GM12878 (cell line): Measurements from ENCODE around the gene LPAR5. TPM values are rescaled to one million over a fixed set of nuclear protein-coding genes. Genes with fewer than 3 reads are reported as not detected.

Experiments used
- ATAC-seq: fragments of 200-7000 bp; cut with Tn5 transposase; 3 replicates; pipeline ENCODE4 v1.9.1; 2020; ENCODE audit warnings: mild to moderate bottlenecking, moderate library complexity
- BruUV-seq: library from RNA; stranded (reverse); fragments of 400-500 nt; replicated peaks from 2 replicates; lab custom pipeline; 2021; lab: Mats Ljungman, UMichigan
- CTCF ChIA-PET: fragments of 300-600 bp; sonication (Branson Sonifier 250); formaldehyde crosslinking; extraction: SDS; loops from one replicate; lab custom pipeline; 2021; ENCODE audit warnings: inconsistent platforms; lab: Yijun Ruan, JAX
- POLR2A ChIA-PET: fragments of 350-600 bp; formaldehyde crosslinking; extraction: SDS; loops from one replicate; lab custom pipeline; 2021; ENCODE audit warnings: inconsistent platforms; lab: Charles Lee
- RAD21 ChIA-PET: fragments of 300-600 bp; sonication (Branson Sonifier 250); formaldehyde crosslinking; loops from one replicate; lab custom pipeline; 2023; ENCODE audit warnings: antibody characterized with exemption; ENCODE audit not compliant: unreplicated experiment; lab: Charles Lee
- SMC1A ChIA-PET: fragments of 300-600 bp; sonication (Branson Sonifier 250); formaldehyde crosslinking; loops from one replicate; lab custom pipeline; 2023; ENCODE audit not compliant: unreplicated experiment, uncharacterized antibody; lab: Charles Lee
- DNase-seq: peaks from one replicate; pipeline ENCODE4 v3.0.0-alpha.2; 2011; ENCODE audit warnings: low read depth, low spot score
- FAIRE-seq: peaks from 3 replicates; lab custom pipeline; 2011; peaks lifted over from hg19 to GRCh38; lab: Jason Lieb, UNC
- H2AFZ ChIP-seq: 2 replicates; pipeline ENCODE4 v1.6.0; 2011; ENCODE audit warnings: low read depth, low read length, control low read depth; ENCODE audit not compliant: control insufficient read depth
- H3K27ac ChIP-seq: 2 replicates; pipeline ENCODE4 v1.5.1; 2011; ENCODE audit warnings: control low read depth; ENCODE audit not compliant: control insufficient read depth, insufficient read depth
- H3K27me3 ChIP-seq, 2 experiments: replicated peaks in 1 of 2; 2 replicates each; pipeline versions ENCODE4 v1.6.0 to v1.6.1; 2011; ENCODE audit warnings: low read length in 1 of 2; ENCODE audit not compliant: control insufficient read depth in 2 of 2, insufficient read depth in 2 of 2
- H3K36me3 ChIP-seq, 2 experiments: 2 replicates each; pipeline ENCODE4 v1.5.1; 2011; ENCODE audit warnings: low read length in 1 of 2; ENCODE audit not compliant: control insufficient read depth in 2 of 2, insufficient read depth in 2 of 2
- H3K4me1 ChIP-seq: 2 replicates; pipeline ENCODE4 v1.6.1; 2011; ENCODE audit warnings: mild to moderate bottlenecking, low read length, moderate library complexity, mixed read lengths; ENCODE audit not compliant: control insufficient read depth, insufficient read depth
- H3K4me2 ChIP-seq: 2 replicates; pipeline ENCODE4 v1.6.0; 2011; ENCODE audit warnings: control low read depth; ENCODE audit not compliant: control insufficient read depth, insufficient read depth
- H3K4me3 ChIP-seq: fragments of 200-600 bp; sonication (generic); 2 replicates; pipeline ENCODE4 v1.5.1; 2016
- H3K79me2 ChIP-seq: 2 replicates; pipeline ENCODE4 v1.6.0; 2011; ENCODE audit warnings: low read length; ENCODE audit not compliant: control insufficient read depth, insufficient read depth
- H3K9ac ChIP-seq: 2 replicates; pipeline ENCODE4 v1.8.0; 2011; ENCODE audit warnings: low read length, control low read depth, mixed read lengths; ENCODE audit not compliant: control insufficient read depth, insufficient read depth
- H3K9me3 ChIP-seq: replicated peaks from 3 replicates; pipeline ENCODE4 v1.5.1; 2011; ENCODE audit warnings: mild to moderate bottlenecking, low read length; ENCODE audit not compliant: control insufficient read depth, insufficient read depth
- H4K20me1 ChIP-seq: 2 replicates; pipeline ENCODE4 v1.6.0; 2011; ENCODE audit not compliant: control insufficient read depth, insufficient read depth
- ASH2L ChIP-seq: fragments of 300-600, 200-600 bp; sonication (generic); IDR thresholded peaks from 2 replicates; pipeline ENCODE4 v1.6.1; 2017; ENCODE audit warnings: low read depth, mild to moderate bottlenecking, borderline replicate concordance
- CBFB ChIP-seq: IDR thresholded peaks from 2 replicates; pipeline ENCODE4 v1.6.1; 2016; ENCODE audit warnings: antibody characterized with exemption, low read depth
- E4F1 ChIP-seq: fragments of 450-650 bp; IDR thresholded peaks from 2 replicates; pipeline ENCODE4 v1.6.1; 2018; ENCODE audit warnings: borderline replicate concordance, mild to moderate bottlenecking; ENCODE audit not compliant: partially characterized antibody
- EZH2 ChIP-seq: IDR thresholded peaks from 2 replicates; pipeline ENCODE4 v1.6.1; 2012; ENCODE audit warnings: low read depth, mild to moderate bottlenecking, control low read depth, inconsistent platforms, low read length, borderline replicate concordance; ENCODE audit not compliant: control insufficient read depth
- IKZF2 ChIP-seq, 2 experiments: fragments of 450-650 bp; IDR thresholded peaks; 2 replicates each; pipeline ENCODE4 v1.6.1; 2017; ENCODE audit warnings: mild to moderate bottlenecking in 2 of 2, moderate library complexity in 2 of 2
- IRF4 ChIP-seq: IDR thresholded peaks from 2 replicates; pipeline ENCODE4 v1.6.1; 2011; ENCODE audit warnings: low read depth, low read length
- MYC ChIP-seq: IDR thresholded peaks from 2 replicates; pipeline ENCODE4 v1.6.1; 2011; ENCODE audit warnings: mild to moderate bottlenecking, low read length, moderate library complexity, inconsistent platforms; ENCODE audit not compliant: insufficient read depth, insufficient replicate concordance, insufficient read length, severe bottlenecking
- NFYB ChIP-seq: IDR thresholded peaks from 2 replicates; pipeline ENCODE4 v1.6.1; 2011; ENCODE audit warnings: low read depth, mild to moderate bottlenecking, low read length, improper control_type of control experiment, moderate library complexity; ENCODE audit not compliant: insufficient read depth
- NR2F1 ChIP-seq: fragments of 450-650 bp; conservative IDR thresholded peaks from 2 replicates; pipeline ENCODE4 v1.6.1; 2017; ENCODE audit warnings: mild to moderate bottlenecking
- POLR2AphosphoS2 ChIP-seq: IDR thresholded peaks from 2 replicates; pipeline ENCODE4 v1.6.1; 2011; ENCODE audit warnings: low read depth, mild to moderate bottlenecking, low read length, improper control_type of control experiment, moderate library complexity
- SMARCA5 ChIP-seq: fragments of 450-650 bp; IDR thresholded peaks from 2 replicates; pipeline ENCODE4 v1.6.1; 2017; ENCODE audit warnings: mild to moderate bottlenecking
- YBX1 ChIP-seq: fragments of 450-650 bp; IDR thresholded peaks from 2 replicates; pipeline ENCODE4 v1.6.1; 2016; ENCODE audit warnings: antibody characterized with exemption
- YY1 ChIP-seq: IDR thresholded peaks from 2 replicates; pipeline ENCODE4 v1.6.1; 2011; ENCODE audit warnings: low read depth, mild to moderate bottlenecking, low read length
- WGBS: methylation state at CpG from one replicate; pipeline ENCODE4 v1.1.6; 2016; ENCODE audit warnings: low lambda C conversion rate; ENCODE audit not compliant: insufficient replicate concordance, insufficient coverage; ENCODE audit errors: missing lambda C conversion rate; 5-methylcytosine and 5-hydroxymethylcytosine counted together
- in situ Hi-C: fragments of 300-500 bp; cut with MboI; formaldehyde crosslinking; loops from 9 replicates; pipeline ENCODE4 v1.14.3; 2018; ENCODE audit warnings: mixed read lengths
- intact Hi-C: fragments of 100-400 bp; cut with micrococcal nuclease; formaldehyde crosslinking; loops from one replicate; pipeline ENCODE4 v1.14.2; 2022; ENCODE audit not compliant: unreplicated experiment
- polyA plus RNA-seq, 11 experiments: library from polyadenylated mRNA; depleted of rRNA in 4 of 11; unstranded in 6 of 11; stranded (reverse) in 5 of 11; fragments of >200 nt; fragmentation: Nextera tagmentation in 4 of 11; fragmentation: Illumina TruSeq in 1 of 11; extraction: Ambion mirVana in 4 of 11; extraction: Trizol in 1 of 11; gene quantifications; 1 replicate in 1 of 11; 2 replicates in 10 of 11; pipeline versions ENCODE4 v1.2.1 to v1.2.3, GENCODE V29; 2011 to 2016; ENCODE audit warnings: inconsistent platforms in 2 of 11, missing spikeins in 2 of 11, low read depth in 1 of 11
- total RNA-seq, 4 experiments: library from RNA; depleted of rRNA in 3 of 4; stranded (reverse); fragments of >200 nt in 3 of 4; fragmentation: Illumina TruSeq in 1 of 4; extraction: Trizol in 1 of 4; gene quantifications; 2 replicates each; pipeline versions ENCODE4 v1.2.1 to v1.2.3, GENCODE V29; 2013 to 2021
- TF ChIP-seq, protein P1 (sequence below): fragments of 450-650 bp; IDR thresholded peaks from 2 replicates; pipeline ENCODE4 v1.6.1; 2016; ENCODE audit warnings: mild to moderate bottlenecking
- TF ChIP-seq, protein P2 (sequence below): IDR thresholded peaks from 2 replicates; pipeline ENCODE4 v1.6.1; 2011; ENCODE audit warnings: low read depth, low read length, improper control_type of control experiment, borderline replicate concordance

LPAR5 gene
- total and polyA plus RNA-seq, 10 of the 15 experiments (the other 5 are each of a cell fraction or from before 2014, with no cell fraction given) = 1.3 to 7.9 (median 5.3) TPM

- POLR2A ChIA-PET = interaction anchor here (0.9 kb wide), 1 partner anchor 13 kb away, joined by 3 read pairs; no protein-coding TSS in a partner anchor
- H3K9ac ChIP-seq = no peak overlapping the region
- H3K4me2 ChIP-seq = no peak overlapping the region
- CTCF ChIA-PET = interaction anchor here (1.4 kb wide), 1 partner anchor 44 kb away, joined by 4 read pairs; no protein-coding TSS in a partner anchor
- no peaks in the 10 kb centered on the region for H3K79me2 ChIP-seq
- peaks cover 40% of the 10 kb centered on the region for H3K4me1 ChIP-seq
- ATAC-seq (no peak), FAIRE-seq (no peak), DNase-seq (no peak)
- no peak overlapping the region for H3K27ac ChIP-seq
- H4K20me1 ChIP-seq = no peaks in the 10 kb centered on the region
- no peak overlapping the region for H2AFZ ChIP-seq
- RAD21 ChIA-PET = interaction anchor here (1.0 kb wide), 1 partner anchor 9 kb away, joined by 3 read pairs; no protein-coding TSS in a partner anchor
- 80% methylated on average over 4 of the region's 4 CpGs for WGBS
- SMC1A ChIA-PET = no interaction called here
- BruUV-seq = no TSS peak
- intact Hi-C loops = no loop called here
- H3K9me3 ChIP-seq = peaks cover 12% of the 10 kb centered on the region
- no peaks in the 10 kb centered on the region for H3K27me3 ChIP-seq
- in situ Hi-C loops = no loop called here
- H3K4me3 ChIP-seq = no peak overlapping the region
- no peaks in the 10 kb centered on the region for H3K36me3 ChIP-seq
- TF ChIP-seq SMARCA5 (no peak), IKZF2 (IDR thresholded peaks at IDR 0.05) (no peak), POLR2AphosphoS2 (no peak), YY1 (no peak), NR2F1 (no peak), IRF4 (no peak), YBX1 (no peak), ASH2L (no peak), CBFB (no peak), NFYB (no peak), E4F1 (no peak), MYC (no peak), EZH2 (no peak)
- TF ChIP-seq, protein P1, sequence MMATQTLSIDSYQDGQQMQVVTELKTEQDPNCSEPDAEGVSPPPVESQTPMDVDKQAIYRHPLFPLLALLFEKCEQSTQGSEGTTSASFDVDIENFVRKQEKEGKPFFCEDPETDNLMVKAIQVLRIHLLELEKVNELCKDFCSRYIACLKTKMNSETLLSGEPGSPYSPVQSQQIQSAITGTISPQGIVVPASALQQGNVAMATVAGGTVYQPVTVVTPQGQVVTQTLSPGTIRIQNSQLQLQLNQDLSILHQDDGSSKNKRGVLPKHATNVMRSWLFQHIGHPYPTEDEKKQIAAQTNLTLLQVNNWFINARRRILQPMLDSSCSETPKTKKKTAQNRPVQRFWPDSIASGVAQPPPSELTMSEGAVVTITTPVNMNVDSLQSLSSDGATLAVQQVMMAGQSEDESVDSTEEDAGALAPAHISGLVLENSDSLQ = no peak
- TF ChIP-seq, protein P2, sequence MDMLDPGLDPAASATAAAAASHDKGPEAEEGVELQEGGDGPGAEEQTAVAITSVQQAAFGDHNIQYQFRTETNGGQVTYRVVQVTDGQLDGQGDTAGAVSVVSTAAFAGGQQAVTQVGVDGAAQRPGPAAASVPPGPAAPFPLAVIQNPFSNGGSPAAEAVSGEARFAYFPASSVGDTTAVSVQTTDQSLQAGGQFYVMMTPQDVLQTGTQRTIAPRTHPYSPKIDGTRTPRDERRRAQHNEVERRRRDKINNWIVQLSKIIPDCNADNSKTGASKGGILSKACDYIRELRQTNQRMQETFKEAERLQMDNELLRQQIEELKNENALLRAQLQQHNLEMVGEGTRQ = no peak
Measured at GRCh38 chr12:6640497-6640896, 4.7 kb upstream of the LPAR5 start.
